Left hindlimb (tissue), 1 donor: ENCODE data around the gene CCDC192.

ENCODE experiments used
- DNase-seq: peaks from one replicate; pipeline ENCODE4 v3.0.0-alpha.2; 2018

Gene CCDC192

DNA sequence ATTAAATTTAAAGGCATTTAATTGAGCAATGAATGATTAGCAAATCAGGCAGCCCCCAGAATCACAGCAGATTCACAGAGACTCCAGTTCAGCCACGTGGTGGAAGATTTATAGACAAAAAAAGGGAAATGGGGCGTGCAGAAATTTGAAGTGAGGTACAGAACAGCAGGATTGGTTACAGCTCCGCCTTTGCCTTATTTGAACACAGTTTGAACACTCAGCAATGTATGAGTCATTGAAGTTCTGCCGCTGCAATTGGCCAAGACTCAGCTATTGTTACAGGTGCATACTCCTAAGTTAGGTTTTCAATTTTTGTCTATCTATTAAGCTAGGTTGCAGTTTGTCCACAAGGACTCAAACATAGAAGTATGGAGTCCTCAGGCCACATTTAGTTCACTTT lies 222.7 kb downstream of the CCDC192 start:
- no peak for DNase-seq

DNA sequence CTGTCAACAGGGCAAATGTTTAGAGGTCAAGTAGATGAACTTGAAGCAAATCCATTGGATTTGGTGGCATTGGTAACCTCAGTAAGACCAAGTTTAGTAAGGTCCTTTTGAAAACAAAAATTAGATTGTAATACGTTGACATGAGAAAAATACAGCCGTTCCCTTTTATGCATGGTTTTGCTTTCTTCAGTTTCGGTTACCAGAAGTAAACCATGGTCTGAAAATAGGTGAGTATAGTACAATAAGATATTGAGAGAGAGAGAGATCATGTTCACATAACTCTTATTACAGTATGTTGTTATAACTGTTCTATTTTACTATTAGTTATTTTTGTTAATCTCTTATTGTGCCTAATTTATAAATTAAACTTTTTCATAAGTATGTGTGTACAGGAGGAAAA lies 223.8 kb downstream of the CCDC192 start:
- no peak for DNase-seq

DNA sequence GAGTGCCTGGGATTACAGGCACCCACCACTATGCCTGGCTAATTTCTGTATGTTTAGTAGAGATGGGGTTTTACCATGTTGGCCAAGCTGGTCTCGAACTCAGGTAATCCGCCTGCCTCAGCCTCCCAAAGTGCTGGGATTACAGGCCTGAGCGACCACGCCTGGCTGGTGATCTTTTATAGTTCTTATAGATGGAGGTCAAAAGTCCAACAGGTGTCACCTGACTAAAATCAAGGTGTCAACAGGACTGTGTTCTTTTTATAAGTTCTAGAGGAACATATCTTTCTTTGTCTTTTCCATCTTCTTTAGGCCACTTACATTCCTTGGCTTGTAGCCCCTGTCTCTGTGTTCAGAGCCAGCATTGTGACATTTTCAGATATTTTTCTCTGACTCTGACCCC lies 224.9 kb downstream of the CCDC192 start:
- no peak for DNase-seq

DNA sequence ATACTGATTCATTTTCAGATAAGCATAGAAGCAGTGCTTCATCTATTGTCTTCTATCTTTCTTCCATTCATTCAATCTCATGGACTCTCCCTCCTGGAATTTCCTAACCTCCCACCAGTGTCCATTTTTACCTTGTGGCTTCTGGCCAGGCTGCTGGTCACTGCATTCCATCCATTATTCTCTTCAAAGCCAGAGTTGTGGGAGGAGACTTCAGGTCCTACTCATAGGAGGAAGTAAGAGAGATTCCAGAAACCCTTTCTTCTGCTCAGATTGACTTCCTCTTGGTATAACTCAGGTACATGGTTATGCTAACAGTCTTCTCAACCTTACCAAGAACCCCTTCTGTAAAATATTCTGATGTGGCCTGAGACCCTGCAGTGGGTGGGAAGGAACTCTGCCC lies 227.1 kb downstream of the CCDC192 start:
- no peak for DNase-seq

DNA sequence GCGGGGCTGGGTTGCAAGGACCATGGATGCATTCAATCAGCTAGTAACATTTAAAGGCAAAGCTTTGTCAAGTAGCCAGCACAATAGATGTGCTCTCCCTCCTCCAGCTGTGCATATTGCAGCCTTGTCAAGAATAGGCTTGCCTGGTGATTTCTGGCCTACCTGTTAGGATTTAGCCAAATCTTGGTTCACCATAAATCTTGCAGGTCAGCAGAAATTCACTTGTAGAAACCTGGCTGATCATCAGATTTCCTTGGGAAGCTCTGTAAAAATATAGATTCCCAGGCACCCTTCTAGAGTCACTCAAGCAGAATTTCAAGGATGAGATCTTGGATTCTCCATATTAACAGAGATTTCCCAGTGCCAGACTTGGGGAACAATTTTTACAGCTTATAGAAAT lies 228.2 kb downstream of the CCDC192 start:
- no peak for DNase-seq

DNA sequence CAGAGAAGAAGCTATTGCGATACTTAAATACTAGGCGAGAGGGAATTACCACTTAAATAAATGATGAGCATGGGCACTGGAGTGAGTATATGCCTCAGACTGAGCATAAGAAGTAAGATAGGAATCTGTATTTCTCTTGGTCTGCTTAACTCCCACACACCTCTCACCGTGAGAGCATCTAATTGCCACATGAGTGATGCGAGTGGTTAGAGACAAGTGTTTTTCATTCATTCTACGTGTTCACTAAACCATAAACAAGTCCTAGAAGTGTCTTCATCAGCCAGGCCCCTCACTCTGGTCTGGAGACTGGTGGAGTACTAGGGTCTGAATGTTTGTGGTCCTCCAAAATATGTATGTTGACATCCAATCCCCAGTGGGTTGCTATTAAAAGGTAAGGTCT lies 230.2 kb downstream of the CCDC192 start:
- no peak for DNase-seq

DNA sequence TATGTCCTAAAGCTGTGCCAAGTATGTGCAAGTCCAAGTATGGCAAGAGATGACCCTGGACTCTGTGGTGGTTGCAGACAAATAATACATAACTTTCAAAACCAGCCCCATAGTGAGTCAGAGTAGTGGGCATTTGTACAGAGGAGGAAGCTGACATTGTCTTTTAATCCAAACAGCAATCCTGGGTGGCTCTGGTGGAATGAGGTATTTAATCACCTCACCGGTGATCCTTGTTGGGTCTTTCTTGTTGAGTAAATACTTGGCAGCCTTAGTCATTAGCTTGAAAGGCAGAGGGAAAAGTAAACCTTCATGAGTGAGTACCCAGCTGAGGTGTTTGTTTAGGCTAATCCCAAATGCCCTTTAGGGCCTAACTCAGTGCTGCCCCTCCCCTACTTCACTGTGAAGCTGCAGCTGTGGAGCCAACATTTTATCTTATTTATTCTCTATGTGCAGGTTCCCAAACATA lies 231.6 kb downstream of the CCDC192 start:
- DNase-seq: no peak

DNA sequence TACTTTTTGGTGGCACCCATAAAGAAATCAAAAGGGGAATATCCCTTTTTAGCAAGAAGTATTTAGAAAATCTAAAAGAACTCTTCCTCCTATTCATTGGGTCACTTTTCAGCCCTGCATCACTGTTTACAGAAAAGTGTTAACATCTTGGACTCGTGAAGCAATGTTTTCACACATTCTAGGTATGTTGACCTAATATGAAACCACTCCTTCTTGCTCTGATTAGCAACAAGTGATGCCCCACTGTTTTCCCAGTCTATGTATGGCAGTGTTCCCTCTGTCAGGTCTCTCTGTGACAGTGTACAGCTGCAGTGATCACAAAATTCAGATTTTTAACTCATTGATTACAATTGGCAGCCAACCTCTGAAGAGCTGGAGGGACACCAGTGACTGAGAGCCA lies 232.2 kb downstream of the CCDC192 start:
- DNase-seq: no peak

DNA sequence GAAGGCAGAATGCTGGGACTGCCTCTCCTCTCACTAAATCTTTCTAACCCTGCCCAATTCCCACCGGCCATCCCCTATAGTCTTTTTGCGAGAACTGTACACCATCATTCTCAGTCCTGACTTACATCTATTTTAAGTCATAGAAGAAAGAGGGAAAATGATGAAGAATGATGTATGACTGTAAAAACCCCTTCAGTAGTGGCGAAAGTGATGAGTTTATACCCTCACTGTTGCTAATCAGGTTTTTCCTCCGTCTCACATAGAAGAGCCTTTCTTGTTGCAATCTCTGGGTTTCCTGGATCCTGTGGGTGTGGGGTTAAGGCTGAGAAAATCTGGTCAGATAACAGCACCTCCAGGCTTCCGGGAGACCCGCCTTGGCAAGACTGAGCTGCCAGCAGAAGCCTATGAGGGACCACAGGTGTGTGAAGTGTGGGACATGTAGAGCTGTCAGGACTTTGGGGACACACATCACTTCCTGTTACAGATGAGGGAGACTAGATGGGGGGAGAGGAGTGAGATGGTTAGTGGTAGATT lies 233.3 kb downstream of the CCDC192 start:
- DNase-seq: no peak

DNA sequence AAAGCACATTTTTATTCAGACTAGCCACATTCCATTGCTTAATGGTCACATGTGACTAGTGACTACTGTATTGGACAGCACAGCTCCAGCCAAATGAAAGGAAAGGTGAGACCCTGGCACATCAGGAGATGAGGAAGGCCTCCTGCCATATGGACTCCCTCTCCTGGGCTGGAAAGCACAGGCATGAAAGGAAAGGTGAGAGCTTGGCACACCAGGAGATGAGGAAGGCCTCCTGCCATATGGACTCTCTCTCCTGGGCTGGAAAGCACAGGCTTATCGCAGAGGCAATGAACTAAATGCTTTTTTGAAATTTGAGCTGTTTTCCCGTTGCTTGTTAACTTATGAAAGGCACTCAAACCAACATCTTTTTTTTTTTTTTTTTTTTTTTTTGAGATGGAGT lies 235.6 kb downstream of the CCDC192 start:
- no peak for DNase-seq

DNA sequence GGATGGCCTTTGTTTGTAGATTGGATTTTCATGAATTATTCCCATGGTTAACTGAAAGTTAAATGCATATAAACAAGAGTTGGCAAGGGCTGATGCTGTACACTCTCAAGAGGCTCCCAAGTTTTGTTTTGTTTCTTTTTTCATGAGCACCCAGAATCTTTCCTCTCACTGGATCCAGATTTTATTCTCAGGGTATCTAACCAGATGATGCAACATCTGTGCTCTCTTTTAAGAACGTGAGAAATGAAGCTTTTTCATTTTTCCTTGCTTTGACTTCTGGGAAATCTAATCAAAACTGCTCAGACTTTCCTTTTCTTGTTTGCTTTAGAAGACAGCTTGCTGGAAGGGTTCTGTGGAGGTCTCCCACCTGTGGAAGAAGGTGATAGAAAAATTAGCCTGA lies 237.7 kb downstream of the CCDC192 start:
- DNase-seq: no peak

DNA sequence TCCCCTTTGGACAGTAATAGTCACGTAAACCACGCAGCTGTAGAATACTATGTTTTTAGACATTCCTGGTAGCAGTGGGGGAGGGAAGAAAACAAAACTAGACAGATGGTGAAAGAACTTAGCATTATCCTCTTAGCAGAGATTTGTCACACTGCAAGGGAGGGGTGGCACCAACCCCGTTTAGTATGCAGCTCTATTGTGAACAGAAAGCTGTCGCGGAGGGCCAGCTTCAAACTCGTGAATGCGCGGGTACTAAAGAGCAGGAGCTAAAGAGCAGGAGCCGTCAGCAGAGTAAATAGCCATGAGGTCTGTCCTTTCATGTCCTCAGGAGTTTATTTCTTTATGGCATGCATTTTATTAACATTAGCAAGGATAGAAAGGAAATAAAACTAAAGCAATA lies 238.5 kb downstream of the CCDC192 start:
- DNase-seq: peak; percentile 38

DNA sequence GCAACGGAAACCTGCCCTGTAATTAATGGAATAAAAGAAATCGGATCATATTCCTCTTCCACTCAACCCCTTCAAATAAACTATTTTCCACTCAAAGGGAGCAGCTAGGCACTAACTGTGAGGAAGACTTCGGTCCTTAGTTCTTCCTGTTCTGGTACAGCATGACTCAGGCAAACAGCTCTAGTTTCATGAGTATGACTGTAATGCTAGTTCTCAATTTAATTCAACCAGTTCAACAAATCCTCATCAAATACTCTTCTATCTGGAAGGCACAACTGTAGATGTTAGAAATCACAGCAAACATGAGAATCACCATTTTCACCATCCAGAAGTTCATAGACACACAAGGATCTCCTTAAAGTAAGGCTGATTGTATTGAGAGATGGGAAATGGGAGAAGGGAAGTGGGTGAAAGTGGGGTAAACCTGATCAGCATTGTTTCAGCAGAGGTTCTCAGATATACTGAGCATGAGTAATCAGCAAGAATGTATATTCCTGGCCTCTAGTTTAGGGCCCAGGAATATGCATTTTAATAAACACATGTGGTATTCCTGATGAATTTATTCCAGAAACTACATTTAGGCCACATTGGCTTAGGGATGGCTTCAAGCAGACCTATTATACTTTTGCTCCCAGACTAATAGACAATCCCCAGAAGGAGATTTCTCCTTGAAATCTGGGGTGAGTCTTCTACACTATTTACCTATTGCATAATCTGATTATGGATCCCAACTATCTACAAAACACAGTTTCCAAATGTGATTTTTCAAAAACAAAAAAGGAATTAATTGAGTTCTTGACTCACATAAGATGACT lies 239.3 kb downstream of the CCDC192 start:
- DNase-seq: no peak

DNA sequence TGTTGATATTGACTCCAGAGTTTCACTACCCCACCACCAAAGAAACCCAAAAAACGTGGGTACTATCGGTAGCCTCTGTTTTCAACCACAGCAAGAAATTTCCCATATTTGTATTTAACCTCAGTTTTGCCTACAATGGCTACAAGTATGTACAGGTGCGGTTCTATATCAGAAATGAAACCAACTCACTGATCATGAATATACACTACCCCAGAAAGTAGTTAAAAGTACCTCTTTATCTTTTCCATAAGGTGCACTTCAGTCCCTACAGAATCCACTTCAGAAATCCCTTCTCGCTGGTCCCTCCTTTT lies 239.8 kb downstream of the CCDC192 start:
- no peak for DNase-seq

DNA sequence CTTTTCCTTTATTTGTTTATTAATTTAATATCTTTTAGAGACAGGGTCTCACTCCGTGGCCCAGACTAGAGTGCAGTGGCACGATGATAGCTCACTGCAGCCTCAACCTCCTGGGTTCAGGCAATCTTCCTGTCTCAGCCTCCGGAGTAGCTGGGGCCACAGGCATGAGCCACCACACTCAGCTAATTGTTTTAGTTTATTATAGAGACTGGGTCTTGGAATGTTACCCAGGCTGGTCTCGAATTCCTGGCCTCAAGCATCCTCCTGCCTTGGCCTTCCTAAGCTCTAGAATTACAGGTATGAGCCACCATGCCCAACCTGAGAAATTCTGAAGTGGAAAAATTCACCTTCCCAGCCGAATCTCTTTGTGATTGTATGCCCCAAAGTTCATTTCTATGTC lies 240.9 kb downstream of the CCDC192 start:
- no peak for DNase-seq

DNA sequence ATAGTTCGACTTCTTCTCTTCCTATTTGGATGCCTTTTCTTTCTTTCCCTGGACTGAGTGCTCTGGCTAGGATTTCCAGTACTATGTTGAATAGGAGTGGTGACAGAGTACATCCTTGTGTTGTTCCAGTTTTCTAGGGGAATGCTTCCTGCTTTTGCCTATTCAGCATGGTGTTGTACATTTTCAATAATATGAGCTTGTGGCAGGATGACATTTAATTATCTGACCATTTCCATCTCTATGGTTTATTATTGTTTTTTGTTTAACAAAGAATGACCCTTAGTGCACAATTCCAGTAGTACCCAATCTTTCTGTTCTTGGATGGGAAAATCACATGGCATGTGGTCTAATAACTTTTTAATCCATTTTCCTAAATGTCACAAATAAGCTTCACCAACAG lies 244.8 kb downstream of the CCDC192 start:
- DNase-seq: no peak

DNA sequence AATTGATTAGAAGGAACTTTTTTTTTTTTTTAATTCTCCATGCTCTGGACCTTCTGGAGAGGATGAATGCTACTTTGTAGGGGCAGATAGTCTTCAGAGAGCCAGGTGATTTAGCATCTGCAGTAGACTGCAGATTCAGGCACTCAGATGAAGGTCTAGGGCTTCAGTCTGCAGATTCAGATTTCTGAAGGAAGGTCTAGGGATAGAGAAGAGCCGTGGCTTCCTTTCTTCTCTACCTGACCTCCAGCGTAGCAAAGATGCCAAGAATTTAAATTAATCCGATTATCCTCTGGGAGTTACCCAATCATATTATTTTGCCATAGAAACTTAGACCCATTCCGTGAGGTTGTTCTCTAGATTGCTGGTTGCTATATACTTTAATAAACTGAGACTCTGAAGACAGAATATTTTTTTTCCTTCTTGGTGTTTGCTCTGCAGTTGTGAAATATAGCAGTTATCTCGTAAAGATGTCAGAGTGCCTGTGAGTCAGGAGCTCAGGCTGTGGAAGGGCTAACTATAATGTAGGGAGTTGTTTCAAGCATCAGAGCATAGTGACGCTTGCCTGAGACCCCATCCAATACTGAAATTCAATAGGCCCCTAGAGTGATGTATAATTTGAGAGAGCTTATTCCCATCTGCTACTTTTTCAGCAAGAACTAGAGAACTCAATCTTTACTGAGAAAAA lies 247.7 kb downstream of the CCDC192 start:
- DNase-seq: no peak

DNA sequence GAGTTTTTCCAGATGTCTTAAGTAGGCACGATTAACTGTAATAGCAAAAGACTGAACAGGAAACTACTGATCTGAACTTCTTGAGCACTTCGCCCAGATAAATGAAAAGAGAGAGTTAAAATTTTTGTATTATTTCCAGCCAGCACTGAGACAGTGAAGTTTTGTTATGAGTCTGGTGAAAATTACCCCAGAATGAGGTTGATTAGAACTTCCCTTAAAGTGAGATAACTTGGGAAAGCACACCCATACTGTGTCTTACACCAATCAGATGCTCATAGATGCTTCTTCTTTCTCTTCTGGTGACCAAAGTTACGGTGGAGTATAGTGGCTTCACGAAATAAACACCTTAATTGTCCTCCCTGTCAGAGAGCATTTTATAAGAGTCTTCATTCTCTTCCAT lies 248.6 kb downstream of the CCDC192 start:
- no peak for DNase-seq

DNA sequence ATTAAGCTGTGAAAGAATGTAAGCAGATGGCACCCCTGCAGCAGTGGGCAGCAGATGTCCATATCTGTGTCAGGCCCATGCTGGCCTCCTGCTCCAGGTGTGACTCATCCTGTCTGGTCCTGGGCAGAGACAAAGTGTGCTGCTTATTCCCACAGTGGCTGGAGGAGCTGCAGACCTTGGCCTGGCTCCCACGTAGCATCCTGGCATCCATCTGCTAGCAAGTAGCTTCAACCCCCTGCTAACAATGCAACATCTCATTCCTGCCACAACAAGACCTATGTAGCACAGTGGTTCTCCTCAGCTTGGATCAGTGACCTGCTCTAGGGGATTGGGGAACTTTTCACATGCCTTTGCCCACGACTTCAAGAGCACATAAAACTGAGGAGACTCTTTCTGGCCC lies 254.0 kb downstream of the CCDC192 start:
- peak; percentile 36 for DNase-seq

DNA sequence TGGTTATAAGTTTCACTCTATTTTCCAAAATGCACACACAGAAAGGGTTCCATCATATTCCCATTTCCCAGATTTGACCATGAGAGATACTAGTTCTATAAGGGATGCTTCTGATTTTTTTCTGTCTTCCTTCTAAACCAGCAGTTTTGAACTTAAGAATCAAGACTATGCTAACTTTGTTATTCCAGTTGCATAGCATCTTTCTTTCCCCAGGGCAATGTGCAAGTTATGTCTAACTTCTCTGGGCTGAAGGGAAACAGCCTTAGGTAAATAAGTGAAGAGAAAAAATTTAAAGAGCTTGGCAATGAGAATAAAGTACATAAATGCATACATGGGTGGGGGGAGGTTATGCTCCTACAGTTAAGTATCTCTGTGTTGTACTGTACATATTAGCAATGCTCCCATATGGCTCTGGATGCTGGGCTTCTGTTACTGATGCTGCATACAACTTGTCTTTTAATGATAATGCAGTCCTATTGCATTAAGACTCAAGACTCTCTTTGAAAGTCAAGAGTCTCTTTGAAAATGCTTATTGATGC lies 254.6 kb downstream of the CCDC192 start:
- no peak for DNase-seq

DNA sequence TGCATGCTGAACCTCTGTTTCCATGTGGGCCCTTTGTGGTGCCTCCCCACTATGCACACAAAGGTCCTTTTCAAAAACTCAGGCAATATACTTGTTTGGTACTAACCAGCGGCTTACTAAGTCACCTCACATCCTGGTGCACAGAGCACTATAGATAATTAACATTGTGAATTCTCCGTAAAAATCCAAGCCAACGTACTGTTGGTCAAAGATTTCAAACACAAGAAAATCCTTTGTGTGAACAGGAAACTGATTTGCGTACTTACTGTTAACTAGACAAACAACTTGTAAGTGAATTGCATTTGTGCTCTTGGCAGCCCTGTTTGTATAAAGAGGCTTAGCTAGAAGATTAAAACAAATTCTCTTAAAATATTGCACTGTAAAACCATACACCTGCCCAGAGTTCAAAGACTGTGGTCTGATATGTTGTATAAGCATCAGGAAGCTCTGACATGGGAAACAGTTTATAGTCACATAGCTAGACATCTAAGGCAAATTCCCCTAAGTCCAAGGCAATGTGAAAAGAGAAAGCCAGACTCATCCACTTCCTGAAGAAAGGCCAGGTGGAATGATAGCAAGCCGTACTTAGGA lies 255.3 kb downstream of the CCDC192 start:
- DNase-seq: no peak

DNA sequence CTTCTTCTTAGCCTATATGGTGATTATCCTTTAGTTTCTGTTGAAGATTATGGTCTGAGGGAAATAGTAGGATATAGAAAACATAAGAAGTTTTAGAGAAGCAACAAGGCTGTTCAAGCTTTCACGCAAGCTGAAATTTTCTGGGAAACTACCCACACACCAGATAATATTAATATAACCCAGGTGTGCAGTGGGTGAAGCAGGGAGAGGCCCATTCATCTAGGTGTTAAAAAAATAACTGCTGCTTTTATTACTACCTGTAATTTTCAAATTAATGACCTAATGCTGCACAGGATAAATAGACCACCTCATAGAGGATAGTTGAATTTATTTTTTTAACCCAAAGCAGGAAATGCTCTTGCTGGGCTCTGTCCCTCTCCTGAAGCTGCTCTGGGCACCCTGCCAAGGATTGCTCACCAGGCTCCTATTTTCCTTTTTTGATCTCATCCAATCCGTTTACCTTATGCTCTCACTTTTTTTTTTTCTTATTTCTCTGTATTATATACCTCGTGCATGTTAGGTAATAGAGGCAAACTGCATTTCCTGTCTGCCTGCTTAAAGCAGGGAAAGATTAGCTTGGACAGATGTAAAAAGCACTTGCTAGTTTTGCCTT lies 256.1 kb downstream of the CCDC192 start:
- peak; percentile 66 for DNase-seq

DNA sequence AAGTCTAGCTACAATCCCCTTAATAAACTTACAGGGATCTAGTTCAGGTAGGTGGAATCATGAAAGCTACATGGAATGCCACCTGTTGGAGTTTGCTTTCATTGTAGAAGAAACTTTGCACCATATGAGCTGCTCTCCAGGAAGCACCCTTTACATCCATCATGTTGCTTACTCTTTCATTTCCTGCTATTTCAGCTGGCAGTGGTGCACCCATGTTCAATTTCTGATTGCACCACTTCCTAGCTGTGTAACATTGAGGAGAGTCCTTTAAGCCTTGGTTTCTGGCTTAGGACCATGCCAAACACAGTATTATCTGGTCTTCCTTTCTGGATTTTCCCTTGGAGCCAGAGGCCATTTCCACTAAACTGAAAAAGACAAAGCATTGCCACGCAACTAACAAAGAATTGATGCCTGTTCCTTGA lies 257.1 kb downstream of the CCDC192 start:
- no peak for DNase-seq
